GM08714 (cell line): ENCODE data around the gene SEC61B.

Experiments used
- H3K4me3 ChIP-seq: fragments of 200-500 bp; sonication (Bioruptor generic); 2 replicates; pipeline ENCODE4 v1.5.1; 2014; ENCODE audit warnings: mild to moderate bottlenecking, low read length, inconsistent platforms
- ZNF274 ChIP-seq: IDR thresholded peaks from 2 replicates; pipeline ENCODE4 v1.6.1; 2012; ENCODE audit warnings: mild to moderate bottlenecking, low read depth, low read length

Gene SEC61B

DNA sequence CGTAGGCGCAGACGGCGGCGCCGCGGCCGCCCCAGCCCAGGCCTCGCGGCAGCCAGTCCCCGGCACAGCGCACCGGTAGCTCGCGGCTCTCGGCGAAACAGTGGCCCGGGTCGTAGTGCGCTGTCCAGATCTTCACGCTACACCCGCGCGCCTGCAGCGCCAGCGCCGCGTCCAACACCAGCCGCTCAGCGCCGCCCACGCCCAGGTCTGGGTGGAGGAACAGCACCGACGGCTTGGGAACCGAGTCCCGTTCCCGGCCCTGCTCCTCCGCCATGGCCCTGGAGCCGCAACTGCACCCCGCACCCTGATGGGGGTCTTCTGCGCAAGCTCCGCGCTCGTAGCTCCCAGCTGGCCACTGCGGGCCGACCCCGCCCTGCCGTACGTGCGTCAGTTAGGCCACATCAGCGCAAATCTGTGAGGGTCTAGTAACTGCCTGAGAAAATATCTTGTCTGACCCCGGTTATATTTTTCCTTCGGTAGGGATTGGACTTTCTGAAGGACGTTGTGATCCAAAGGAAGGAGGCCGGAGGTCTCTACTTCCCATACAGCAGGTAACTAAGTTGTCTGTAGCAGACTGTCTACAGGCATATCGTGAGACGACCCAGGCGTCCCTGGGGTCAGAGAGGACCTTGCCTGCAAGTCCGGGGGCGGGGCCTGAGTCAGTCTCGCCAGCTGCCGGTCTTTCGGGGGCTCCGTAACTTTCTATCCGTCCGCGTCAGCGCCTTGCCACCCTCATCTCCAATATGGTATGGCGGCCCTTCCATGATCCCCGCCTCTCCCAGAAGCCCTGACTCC, at the start of gene SEC61B, which contains the start of gene ALG2:
Gene SEC61B, plus strand, starts transcription at position 662 of the 795 bp plus-strand sequence. Its CDS starts 82 bp downstream, at position 744.
Gene ALG2, minus strand, starts transcription at position 322 of the 795 bp plus-strand sequence. Its CDS starts 48 bp downstream, at position 274.
- no peak for TF ChIP-seq ZNF274
- H3K4me3 ChIP-seq = peak within 1 kb of the TSS; percentile 98

DNA sequence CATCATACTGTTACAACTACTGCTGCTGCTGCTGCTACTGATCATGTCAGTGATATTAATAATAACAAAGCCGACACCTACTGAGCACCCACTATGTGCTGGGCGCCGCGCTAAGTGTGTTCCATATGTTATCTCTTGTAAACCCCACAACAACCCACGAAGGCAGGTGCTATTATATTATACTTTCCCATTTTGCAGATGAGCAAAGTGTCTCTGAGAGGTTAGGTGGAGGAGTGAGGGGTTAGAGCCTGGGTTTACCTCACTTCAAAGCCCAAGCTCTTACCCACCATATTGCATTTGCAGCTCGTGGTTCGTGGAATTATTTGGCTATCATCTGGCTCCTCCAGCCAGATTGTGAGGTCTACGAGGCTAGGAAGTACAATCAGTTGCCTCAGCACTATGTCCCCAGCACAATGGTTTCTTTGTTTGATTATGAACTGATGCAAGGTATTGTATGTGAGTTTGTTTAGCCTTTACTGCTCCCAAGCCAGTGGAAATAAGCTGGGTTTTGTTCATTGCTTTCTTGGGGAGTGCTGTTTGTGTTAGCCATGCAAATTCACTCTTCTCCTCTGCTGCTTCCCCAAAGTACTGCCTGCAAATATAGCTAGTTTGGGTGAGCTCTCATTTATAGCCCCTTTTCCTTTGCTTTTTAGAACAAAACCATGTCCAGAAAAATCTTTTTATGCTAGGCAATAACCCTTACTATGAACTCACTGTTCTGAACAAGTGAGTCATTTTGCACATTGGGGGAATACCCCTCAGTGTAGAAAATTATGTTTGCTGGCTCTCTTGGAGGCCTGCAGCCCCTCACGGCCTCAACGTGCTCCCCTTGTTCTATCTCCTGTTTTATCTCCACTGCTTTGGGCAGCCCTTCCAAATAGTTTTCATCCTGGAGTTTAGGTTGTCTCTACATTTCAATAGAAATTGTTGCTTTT, 48.2 kb upstream of the SEC61B start:
- no peak overlapping the region for H3K4me3 ChIP-seq
- TF ChIP-seq ZNF274 = no peak

DNA sequence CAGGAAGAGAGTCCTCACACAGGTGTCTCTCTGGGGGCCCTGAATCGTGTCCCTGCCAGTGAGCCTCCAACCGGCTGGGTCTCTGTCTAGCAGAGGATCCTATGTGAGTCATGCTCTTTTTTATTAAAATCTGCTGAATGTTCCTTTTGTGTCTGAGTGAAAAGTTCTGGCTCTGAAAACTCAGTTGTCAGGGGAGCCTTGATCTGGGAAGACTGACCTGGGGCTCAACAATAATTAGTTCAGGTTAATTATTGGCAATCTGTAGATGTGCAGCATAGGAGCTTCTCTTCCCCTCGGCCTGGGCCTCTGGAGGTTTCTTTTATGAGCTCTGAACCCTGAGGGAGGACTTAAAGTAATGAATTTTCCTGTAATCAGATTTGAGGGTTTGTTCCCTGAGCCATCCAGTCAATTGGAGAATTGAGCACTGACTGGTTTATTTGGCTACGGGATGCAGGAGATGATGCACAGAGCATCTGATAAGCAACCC, 45.5 kb upstream of the SEC61B start:
- H3K4me3 ChIP-seq = no peak overlapping the region
- no peak for TF ChIP-seq ZNF274

DNA sequence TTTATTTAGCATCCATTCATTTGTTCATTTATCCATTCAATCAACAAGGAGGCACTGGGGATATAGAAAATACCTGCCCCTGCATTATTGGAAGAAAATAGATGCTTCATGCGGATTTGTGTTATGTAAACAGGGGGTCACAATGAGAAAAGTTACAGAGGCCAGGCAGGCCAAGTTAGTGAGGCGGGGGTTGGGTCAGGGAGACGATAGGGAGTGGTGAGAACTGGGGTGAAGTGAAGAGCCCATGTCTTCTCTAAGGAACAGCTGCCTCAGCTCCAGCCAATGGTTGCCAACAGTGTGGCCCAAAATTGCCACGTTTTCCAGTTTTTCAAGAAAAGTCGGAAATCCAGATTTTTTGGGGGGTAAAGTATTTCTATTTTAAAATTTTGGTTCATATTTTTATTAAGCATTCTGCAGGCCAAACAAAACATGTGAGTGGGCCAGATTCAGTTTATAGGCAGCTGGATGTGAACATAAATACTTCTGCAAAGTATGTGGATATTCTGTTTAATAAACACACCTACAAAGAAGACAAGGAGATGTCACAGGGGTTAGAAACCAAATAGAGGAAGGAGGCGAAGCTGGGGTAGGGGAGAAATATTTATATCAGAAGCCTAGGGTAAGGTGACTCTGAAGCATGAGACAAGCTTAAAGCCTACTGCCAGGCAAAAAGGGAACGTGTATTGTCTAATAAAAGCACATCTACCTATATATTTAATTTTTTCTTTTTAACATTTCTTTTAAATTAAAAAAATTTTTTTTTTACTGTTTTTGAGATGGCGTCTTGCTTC, 44.3 kb upstream of the SEC61B start:
- TF ChIP-seq ZNF274 = no peak
- H3K4me3 ChIP-seq = no peak overlapping the region

DNA sequence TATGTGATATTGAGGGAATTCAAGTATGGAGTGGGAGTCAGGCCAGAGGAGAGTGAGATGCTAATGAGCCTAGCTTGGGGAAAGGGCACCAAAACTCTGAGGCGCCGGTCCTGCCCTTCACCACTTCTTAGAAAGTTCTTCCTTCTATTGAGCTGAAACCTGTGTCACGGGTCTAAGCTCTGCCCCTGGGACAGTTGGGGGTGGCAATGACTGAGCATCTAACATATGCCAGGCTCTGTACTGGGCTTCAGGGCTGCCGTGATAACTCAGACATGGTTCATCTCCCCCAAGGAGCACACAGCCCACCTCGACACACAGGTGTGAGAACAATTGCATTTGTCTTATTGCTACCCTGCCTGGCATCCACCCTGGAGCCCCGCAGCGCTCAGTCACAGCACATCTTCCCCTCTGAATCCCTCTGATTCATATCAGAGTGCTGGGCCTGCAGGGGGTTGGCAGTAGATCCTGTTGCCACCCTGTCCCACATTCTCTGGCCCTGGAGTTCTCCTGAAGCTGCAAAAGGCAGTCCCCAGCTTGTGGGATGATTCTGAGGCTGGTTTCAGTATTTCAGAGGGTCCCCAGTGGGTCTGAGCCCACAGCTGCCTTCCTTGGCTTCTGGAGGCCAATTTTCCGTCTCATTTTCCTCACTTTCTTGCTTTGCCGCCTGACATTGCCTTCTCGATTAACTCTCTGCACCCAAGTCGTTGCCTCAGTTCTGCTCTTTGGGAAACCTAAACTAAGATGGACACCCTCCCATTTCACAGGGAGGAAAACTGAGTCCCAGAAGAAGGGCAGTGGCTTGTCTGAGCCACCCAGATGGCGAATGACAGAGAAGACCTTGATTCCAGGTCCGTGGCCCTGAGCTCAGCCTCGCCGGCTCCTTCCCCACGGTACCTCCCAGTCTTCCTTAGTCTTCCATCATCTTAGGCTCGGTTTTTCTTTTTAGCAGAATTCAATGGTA, 42.9 kb upstream of the SEC61B start:
- TF ChIP-seq ZNF274 = no peak
- no peak overlapping the region for H3K4me3 ChIP-seq

DNA sequence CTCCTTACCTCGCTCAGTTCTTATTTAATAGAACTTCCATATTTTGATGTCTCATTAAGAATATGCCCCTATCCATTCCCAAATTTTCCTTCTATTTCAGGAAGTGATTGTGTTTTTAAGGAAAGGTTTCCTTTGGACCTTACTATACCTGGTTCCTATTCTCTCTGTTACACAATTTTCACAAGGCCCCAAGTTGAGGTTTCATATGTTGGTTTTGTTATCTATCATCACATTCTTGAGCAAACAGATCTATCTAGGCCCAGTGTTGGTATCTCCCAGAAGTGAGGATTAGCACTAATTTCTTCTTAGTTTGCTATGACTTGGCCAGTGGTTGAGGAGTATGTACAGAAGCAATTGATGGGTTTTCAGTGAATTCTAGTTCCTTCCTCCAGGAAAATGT, 41.9 kb upstream of the SEC61B start:
- TF ChIP-seq ZNF274 = no peak
- H3K4me3 ChIP-seq = no peak overlapping the region

DNA sequence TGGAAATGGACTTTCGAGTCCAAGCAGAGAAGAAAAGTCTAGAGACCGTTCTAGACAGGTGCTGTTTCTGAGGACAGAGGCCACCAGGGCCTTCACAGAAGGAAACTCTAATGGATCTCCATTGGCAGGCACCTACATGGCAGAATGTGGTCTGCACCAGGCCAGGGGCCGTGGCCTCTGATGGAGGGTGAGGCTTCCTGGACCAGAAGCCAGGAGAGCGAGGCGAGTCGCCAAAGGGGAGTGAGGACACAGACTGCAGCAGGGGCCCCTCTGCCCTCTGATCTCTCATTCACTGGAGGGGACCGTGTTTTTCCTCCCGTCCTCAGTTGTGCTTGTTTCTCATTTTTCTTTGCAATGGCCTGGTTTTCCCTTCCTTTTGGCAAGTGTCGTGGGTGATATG, 41.4 kb upstream of the SEC61B start:
- no peak overlapping the region for H3K4me3 ChIP-seq
- TF ChIP-seq ZNF274 = no peak

DNA sequence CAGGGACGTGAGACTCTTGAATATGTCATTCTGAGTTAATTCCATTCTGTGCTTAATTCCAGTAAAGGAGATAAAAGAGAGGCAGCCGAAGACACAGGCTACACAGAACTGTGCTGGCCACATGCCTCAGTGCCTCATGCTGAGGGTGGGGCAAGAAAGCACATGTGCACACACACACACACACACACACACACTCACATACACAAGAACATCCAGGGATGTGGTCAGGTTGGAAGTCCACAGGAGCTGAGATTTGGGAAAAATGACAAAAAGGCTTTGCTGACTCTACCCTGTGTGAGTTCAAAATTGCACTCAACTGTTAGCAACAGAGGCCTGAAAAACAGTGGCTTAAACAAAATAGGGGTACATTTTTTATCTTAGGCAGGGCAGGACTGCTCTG, 40.9 kb upstream of the SEC61B start:
- H3K4me3 ChIP-seq = no peak overlapping the region
- no peak for TF ChIP-seq ZNF274

DNA sequence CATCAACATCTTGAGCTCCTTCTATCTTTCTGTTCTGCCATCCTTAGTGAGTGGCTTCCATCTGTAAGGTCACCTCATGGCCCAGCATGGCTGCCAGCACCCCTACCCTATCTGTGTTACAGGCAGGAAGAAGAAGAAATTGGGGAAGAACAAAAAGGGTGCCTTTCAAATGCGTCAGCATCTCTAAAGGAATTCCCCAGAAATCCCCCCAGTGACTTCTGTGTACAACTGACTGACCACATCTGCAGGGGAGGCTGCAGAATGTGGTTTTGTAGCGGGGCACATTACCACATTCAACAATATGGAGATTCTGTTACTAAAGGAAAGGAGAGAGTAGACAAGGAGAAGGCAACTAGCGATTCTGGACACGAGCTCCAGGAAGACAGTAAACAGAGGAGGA, 40.5 kb upstream of the SEC61B start:
- no peak for TF ChIP-seq ZNF274
- H3K4me3 ChIP-seq = no peak overlapping the region

DNA sequence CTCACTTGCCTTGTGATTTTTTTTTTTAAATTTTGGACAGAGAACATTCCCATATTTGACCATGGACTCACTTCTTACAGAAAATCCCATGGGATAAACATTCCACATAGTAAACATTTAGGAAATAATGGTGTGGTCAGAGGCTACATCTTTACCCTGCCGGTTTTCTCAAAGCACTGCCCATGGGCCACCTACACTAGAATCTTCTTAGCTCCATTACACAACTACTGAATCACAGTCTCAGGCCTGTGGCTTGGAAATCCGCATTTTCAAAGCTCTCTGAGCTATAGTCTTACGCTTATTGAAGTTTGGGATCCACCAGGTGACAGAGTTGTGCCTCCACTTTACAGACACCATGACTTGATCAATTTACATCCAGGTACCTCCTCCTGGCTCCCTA, 39.7 kb upstream of the SEC61B start:
- TF ChIP-seq ZNF274 = no peak
- no peak overlapping the region for H3K4me3 ChIP-seq

DNA sequence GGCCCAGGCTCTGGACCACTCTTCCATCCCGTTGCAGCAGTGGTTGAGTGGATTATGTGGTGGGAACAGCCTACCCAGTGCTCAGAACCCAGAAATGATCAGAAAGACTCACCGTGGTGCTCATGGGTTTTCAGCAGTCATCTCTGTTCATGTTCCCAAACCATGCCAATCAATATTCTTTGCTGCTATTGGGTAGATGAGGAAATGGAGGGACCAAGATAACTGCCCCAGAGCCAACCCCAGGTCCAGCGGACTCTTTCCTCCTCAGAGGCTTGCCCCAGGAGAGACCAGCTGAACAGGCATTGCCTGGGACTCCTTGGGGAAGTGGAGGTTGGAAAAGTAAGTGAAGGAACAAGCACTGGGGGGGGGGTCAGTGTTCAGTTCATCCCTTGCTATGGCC, 38.5 kb upstream of the SEC61B start:
- no peak for TF ChIP-seq ZNF274
- H3K4me3 ChIP-seq = no peak overlapping the region

DNA sequence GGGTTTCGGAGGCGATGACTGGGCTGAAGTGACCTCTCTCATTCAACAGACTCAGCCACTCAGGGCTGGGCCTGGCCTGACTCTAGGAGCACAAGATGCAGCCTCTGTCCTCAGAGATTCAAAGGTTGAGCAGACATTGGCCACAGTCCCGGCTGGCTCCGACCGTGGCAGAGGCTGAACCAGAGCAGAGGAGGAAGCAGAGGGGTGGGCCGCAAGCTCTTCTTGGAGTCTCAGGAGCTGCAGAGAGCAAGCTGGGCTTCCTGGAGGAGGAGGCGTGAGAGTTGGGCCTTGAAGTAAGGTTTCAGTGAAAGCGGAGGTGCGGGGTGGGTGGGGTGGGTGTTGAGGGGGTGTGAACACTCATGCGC, 38.0 kb upstream of the SEC61B start:
- TF ChIP-seq ZNF274 = no peak
- no peak overlapping the region for H3K4me3 ChIP-seq
